DND-41 (cell line): ENCODE measurements around the gene ATP8A2.

Experiments
- EZH2 ChIP-seq: IDR thresholded peaks from 3 replicates; pipeline ENCODE4 v1.6.1; 2012; ENCODE audit warnings: borderline replicate concordance, low read depth, mild to moderate bottlenecking, moderate library complexity, low read length, inconsistent platforms; ENCODE audit not compliant: severe bottlenecking
- TF ChIP-seq, protein P1 (sequence below): IDR thresholded peaks from 2 replicates; pipeline ENCODE4 v1.5.1; 2012; ENCODE audit warnings: borderline replicate concordance, low read length, moderate library complexity, mild to moderate bottlenecking; ENCODE audit not compliant: poor library complexity, severe bottlenecking; ENCODE audit errors: extremely low read depth

DNA sequence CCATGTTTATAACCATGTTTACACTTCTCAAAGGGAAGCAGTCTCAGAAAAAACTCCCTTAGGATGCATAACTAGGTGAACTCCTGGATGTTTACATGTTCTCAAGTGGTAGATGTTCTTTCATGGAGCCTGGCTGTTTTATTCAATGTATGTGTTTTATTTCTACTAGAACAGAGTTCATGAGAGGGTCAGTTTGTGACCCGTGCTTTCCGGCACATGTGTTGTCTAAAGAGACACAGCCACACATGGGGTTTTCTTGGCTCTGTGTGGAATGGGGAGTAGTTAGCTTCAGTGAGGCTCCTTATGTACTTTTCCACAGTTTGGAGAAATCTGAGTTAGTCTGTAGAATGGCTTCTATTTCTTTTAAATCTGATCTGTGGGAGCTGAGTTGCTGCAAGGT lies 60.9 kb downstream of the ATP8A2 start:
- no peak for TF ChIP-seq EZH2
- TF ChIP-seq, protein P1, sequence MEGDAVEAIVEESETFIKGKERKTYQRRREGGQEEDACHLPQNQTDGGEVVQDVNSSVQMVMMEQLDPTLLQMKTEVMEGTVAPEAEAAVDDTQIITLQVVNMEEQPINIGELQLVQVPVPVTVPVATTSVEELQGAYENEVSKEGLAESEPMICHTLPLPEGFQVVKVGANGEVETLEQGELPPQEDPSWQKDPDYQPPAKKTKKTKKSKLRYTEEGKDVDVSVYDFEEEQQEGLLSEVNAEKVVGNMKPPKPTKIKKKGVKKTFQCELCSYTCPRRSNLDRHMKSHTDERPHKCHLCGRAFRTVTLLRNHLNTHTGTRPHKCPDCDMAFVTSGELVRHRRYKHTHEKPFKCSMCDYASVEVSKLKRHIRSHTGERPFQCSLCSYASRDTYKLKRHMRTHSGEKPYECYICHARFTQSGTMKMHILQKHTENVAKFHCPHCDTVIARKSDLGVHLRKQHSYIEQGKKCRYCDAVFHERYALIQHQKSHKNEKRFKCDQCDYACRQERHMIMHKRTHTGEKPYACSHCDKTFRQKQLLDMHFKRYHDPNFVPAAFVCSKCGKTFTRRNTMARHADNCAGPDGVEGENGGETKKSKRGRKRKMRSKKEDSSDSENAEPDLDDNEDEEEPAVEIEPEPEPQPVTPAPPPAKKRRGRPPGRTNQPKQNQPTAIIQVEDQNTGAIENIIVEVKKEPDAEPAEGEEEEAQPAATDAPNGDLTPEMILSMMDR = no peak
